Suppressor macrophage (primary cell): ENCODE results near the gene CDC14B.
"Not testable (repeated sequence)": the region's sequence is repeated elsewhere in the genome, so short reads cannot be mapped to it uniquely, and the experiment has no call there.

Experiments used
- DNase-seq, 4 experiments: peaks; one replicate each; pipeline ENCODE4 v3.0.0-alpha.2; 2020 to 2022

The CDC14B gene

DNA sequence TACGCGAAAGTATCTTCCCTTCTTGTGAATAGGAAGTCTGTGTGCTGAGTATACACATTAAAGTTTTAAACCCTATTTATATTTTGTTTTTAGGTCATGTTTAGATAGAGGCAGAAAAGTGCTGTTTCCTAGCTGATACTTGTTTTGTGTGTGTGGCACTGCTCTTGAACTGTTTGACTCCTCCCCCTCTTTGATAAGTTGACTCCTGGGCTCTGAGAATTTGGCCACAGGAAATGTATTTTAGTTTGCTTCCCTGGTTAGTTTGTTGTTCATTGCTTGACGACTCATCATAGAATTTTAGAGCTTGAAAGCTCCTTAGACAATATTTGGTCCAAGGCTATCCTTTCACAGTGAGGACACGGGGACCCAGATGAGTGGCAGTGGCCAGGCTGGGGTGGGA lies 2.0 kb upstream of the CDC14B start:
- no peak for DNase-seq

DNA sequence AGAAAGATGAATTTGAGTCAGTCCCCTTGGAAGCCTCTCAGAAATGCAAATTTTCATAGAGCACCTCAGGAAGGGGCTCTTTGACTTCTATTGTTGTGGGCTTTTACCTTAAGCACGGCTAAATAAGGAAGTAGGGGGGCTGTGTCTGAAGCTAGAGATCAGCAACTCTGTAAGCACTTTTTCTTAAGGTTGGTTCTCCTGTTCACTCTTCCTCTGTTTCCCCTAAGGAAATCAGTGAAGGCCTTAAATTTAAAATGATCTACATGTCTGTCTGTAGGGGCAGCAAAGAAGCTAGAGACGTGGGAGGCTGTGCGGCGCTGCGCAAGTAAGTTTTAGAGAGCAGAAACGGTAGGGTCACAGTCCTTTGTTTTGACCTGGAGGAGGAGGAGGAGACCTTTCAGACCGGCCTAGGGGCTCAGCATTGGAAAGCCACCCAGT lies 1.2 kb upstream of the CDC14B start:
- no peak for DNase-seq

DNA sequence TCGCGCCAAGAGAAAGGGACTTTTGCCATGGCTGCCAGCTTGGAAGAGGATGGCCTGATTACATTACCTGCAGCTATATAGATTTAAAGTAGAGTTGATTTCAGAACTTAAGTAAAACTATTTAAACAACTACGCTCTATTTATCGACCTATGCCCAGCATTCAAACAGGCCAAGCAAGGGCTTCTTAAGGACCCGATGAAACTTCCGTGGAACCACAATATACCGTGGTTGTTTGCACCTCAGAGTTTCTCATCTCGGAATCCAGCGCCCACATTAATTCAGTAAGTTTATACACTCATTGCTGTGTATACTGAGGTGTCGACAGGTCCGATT lies 505 bp upstream of the CDC14B start:
- DNase-seq = no peak

DNA sequence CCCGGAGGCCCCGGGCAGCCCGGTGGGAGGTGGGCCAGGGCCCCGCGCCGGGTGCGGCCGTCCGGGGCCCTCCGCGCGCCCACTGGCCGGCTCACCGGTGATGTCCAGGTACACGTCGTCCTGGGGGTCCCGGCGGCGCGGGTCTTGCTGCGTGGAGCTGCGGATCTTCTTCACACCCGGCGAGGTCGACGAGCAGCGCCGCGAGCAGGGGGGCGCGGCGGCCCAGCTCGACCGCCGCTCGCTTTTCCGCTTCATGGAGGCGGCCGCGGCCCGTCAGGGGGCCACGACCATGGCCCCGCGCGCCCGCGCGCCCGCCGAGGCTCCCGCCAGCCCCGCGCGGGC lies 548 bp downstream of the CDC14B start:
- no peak for DNase-seq

DNA sequence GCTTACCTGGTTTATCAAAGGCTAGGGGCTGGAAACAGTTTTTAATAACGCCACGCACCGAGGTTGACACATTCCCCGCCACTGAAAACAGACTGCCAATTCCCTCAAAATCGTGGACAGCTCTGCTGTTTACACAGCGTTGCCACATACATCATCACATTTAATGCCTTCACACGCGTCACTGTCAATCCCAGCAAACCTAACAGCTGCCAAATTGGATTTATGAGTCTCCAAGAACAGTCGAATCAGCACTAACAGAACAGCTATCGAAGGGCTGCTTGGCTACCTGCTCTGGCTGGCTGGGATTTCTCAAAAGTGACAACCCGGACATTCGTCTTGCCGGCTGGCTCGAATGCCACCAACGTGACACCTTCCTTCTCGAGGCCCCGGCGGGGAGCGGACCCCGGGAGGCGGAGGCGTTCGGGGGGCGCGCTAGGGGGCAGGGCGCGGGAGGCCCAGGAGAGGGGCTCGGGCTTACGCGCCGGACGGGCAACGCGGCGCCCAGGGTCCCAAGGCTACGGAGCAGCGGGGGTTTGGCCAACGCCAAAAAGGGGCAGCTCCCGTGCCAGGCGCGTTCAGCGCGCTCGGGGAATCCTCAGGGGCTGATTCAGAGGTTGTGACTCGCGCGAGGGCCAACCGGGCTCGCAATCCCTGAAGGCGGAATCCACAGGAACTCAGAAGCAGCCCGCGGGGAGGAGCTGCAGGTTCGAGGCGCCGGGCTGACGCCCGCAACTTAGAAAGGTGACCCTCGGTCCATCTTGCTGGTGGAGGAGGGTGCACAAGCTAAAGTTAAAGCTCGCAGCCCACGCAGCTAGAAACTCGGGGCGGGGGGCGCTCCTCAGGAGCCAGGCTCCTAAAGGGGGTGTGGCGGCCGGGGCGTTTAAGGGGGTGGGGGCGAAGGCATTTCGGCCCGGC lies 1.2 kb downstream of the CDC14B start:
- DNase-seq = peak in 3 of 4 experiments; percentile 25 to 42 (median 36)

DNA sequence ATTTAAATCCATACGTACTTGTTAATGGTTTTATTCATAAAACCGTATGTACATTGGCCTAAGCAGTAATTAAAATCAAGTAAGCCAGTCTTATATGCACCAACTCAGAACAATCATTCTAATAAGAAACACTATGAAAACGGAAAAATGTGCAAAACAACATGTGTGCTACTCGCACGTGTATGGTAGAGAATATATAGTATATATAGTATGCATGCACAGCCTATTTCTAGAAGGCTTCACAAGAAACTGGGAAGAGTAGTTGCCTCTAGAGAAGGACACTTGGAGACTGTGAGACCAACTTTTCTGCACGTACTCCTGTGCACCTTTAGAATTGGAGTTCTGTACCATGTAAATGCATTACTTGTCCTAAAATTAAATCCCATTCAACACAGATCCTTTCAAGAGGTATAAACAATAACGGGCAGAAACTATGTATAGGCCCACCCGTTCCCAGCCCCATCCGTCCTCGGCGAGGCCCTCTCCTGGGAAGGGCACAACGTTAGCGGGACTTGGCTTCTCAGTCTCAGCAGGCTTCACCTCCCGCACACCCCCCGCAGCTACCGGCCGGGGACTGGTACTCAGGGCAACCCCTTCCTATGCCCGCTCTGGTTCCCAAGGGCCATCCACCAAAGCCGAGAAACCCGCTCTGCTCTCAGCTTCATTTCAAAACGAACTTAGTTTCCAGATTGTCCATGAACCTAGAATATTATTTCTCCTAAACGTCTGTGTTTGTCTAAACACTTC lies 2.0 kb downstream of the CDC14B start:
- DNase-seq = no peak

DNA sequence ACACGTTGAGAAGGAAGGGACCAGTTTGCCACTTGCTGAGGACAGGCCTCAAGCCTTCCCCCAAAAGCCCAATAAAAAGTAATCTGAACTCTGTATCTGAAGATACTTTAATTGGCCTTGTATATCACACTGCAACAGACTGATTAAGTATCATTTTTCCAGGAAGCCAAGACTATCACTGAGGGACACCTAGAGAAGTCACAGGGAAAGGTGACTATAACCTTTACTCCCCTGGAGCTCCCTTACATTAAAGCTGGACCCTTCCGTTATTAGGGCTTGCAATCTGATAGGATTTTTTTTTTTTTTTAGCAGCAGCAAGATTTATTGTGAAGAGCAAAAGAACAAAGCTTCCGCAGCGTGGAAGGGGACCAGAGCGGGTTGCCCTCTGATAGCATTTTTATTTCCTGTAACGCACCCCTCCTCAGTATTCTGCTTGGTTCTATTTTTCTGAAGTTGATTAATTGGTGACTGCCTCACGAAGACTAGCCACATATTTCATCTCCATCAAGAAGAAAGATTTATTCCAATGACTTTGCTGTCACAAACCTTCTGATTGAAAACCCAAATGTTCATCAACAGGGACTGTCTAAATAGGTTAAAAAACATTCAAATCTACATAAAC lies 2.7 kb downstream of the CDC14B start:
- DNase-seq = no peak

DNA sequence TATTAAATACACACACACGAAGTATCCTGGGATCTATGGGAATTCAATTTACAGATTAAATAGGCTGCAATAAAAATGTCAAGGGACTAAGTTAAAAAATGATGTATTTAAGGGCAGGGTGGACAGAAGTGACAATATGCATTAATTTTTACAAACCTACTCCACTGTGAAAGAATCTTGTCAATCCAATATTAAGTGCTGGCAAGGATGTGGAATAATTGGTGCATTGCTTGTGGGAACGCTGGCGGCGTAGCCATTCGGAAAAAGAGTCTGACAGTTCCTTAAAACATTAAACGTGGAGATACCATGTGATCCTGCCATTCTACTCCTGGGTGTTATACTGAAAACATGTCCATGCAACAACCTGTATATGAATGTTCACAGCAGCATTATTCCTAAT lies 4.2 kb downstream of the CDC14B start:
- no peak for DNase-seq

DNA sequence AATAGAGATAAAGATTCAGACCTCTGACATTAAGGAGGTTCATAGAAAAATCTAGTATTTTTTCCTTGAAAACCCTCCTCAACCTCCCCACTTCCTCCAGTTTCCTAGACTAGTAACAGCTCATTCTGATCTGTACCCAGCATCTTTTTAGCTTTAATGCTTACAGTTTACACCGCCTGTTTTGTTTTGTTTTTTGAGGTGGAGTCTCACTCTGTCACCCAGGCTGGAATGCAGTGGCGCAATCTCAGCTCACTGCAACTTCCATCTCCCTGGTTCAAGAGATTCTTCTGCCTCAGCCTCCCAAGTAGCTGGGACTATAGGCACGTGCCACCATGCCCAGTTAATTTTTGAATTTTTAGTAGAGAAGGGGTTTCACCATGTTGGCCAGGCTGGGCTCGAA lies 5.0 kb downstream of the CDC14B start:
- DNase-seq = not testable (repeated sequence)

DNA sequence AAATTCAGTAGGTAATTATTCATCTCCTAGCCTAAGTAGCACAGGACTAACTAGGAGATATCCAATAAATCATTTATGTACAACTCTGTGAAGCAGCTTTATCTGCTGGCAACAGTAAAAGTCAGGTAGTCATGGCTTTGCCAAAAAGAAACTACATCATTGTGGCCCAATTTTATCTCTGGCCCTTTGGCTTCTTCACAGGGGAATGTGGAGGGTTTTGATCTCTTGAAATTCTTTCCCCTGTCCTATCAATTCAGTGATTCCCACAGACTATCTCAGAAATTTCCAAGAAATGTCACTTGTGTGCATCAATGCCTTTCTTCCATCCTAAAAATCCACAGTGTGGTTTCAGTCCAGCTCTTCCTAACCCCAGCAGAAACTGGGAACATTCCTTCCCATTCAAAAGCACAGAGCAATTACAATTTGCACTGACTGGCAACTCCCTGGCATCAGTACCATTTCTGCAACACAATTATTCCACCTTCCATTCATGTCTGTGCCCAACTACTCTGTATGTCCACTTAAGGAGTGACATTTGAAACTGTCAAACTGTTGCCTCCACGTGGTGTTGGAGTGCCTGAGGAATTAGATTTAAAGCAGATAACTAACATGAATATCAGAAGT lies 6.6 kb downstream of the CDC14B start:
- DNase-seq = no peak

DNA sequence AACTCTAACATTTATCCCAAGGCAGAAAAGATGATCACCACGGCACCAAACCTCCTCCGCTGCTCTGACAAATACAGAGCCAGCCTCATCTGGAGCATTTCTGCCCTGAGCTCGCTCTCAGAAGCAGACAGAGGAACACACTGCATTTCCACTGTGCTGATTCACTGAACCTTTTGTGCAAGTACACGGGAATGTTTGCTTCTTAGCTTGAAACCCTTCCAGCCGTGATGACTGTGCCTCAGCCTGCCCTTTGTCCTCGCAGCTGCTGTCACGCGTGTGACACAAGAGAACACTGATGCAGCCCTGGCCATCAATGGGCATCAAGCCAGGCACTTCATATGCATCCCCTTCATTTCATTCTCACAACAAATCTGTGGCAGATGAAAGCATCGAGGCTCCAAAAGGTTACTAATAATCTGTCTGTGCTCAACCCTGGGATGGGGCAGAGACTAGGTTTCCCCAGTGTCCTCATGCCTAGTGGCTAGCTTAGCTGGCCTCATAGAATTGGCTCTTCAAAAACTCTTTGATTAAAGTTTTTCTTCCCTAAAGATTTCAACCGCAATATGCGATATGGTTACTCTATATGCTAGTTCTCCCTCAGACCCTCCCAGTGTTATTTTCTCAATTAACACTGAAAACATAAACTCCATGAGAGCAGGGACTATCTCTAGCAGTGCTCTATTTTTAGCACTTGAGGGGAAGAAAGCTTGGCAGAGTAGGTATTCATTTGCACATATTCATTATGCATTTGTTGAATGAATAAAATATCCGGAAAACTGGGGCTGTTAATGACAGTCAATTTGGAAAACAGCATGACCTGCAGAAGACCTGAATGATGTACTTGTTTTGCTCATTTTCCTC lies 7.3 kb downstream of the CDC14B start:
- DNase-seq = no peak

DNA sequence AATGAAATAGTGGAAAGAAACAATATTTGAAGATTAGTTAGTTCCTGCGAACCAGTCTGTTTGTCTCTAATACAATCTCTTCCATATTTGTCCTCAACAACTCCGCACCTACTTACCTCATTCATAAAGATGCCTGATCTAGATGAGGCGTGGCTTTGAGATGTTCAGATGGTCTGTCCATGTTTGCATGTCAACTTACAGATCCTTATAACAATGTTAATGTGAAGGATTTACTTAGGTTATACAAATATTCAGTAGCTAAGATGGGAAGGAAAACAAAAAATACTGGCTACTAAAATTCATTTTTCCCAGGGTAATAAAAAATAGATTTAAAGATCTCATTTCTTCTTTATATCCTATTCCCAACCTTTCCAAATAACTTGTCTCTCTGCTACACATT lies 8.3 kb downstream of the CDC14B start:
- DNase-seq = no peak

DNA sequence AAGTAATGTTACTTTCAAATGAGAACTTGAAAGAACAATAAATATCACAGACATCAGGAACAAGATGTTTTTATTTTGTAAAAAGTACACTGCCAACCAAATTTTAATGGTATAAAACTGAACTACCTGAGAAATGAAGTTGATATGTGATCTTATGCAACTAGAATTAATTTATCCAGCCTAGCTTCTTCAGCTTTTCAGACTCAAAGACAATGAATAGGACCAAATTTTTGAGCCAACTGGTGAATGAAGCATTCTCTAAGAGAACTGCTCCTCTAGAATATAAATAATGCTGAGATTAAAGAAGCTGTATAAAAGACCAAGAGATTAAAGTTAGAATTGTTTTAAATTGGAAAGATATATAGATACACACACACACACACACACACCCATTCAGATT lies 9.9 kb downstream of the CDC14B start:
- no peak for DNase-seq

DNA sequence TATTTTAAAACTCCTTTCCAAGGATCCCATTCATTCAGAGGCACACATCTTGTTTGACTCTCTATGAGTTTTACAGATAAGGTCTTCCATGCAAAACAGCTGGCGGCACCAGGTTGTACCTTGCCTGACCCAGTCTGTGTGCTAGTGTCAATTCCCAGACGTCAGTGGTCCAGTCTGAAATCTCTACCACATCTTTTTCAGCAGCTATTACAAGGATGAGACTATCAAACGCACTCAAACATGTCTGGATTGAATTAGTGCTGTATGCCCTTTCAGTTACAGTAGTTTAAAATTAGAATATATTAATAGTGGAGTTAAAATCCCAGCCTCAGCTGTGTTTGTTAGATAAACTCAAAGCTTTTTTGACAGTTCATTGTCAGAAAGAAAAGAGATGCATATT lies 11.7 kb downstream of the CDC14B start:
- no peak for DNase-seq

DNA sequence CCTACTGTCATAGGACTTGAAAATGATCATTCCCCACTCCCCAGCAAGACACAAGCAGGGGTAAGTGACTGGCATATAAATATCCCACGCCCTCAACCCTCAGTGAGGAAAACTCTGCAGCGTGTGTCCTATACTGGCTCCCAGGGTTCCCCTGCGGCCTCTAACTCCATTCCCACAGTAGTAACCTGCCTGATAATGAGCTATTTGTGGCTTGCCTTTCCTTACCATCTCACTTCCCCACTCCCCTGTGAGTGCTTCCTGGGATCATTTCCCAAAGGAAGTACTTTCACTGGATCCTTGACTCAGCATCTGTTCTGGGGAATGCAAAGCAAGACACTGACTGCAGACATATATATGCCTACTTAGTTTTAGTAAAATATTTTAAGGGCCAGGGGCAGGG lies 14.3 kb downstream of the CDC14B start:
- no peak for DNase-seq

DNA sequence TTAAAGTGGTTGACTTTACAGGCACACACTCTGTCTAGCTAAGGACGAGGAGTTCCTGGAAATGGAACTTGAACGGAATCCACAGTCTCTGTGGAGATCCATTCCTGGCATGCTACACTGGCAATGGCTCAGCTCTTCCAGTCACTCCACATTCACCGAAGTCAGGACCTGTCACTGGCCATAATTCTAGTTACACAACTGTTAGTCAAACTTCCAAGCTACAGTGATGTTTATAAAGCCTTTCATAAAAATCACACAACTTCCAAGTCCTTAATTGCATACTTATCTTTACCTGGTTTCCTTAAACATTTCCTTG lies 15.7 kb downstream of the CDC14B start:
- DNase-seq = no peak

DNA sequence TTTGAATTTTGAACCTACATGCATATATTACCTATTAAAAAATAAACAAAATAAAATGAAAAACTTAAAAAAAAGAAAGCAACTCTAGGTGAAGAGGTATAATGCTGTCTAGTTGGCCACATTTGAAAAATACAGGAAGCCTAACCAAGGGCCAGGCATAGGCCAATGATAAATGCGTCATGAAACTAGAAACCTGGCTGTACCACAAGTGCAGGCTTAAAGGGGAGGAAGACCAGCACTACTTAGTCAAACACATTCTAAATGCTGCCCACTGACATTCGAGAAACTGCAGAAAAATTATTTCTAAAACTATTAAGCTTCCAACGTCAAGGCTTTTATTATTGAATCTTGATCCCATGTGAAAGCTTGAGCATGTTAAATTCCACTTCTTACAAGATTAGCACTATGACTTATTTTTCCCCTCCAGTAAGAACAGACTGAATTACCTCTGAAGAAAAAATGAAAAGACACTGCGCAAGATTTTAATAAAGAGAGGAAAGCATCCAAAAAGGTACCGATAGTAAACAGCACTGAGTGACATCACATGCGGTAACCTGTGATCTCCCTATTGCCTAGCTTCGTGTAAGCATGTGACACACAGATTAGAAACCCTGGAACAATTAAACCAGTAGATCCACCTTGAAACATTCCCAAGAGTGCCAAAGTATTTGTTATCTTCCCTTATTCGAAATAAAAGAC lies 16.2 kb downstream of the CDC14B start:
- no peak for DNase-seq

DNA sequence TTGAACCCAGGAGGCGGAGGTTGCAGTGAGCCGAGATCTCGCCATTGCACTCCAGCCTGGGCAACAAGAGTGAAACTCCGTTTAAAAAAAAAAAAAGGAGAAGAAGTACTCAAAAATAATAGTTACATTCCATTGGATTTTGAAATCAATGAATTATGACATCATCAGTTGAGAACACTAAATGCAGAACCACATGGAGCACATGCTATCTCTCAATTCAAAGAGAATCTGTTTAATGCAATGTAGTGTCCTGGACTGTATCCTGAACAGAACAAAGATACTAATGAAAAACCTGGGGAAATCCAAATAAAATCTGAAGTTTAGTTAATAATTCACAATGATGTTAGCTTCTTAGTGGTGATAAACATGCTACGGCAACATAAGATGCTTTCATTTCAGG lies 20.3 kb downstream of the CDC14B start:
- peak in 2 of 4 experiments; percentile 40 to 64 for DNase-seq

DNA sequence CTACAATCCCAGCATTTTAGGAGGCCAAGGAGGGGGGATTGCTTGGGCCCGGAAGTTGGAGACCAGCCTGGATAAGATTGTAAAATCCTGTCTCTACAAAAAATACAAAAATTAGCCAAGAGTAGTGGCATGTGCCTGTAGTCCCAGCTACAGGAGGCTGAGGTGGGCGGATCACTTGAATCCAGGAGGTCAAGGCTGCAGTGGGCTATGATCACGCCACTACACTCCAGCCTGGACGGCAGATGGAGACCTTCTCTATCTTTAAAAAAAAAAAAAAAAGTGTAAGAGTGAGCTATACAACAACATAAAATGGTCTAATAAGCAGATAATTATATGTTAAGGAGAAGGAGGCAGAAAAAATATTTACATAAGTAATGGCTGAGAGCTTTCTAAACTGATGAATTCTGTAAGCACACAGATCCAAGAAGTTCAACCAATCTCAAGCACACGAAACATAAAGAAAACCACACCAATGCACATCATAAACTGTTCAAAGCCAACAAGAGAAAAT lies 23.0 kb downstream of the CDC14B start:
- no peak for DNase-seq

DNA sequence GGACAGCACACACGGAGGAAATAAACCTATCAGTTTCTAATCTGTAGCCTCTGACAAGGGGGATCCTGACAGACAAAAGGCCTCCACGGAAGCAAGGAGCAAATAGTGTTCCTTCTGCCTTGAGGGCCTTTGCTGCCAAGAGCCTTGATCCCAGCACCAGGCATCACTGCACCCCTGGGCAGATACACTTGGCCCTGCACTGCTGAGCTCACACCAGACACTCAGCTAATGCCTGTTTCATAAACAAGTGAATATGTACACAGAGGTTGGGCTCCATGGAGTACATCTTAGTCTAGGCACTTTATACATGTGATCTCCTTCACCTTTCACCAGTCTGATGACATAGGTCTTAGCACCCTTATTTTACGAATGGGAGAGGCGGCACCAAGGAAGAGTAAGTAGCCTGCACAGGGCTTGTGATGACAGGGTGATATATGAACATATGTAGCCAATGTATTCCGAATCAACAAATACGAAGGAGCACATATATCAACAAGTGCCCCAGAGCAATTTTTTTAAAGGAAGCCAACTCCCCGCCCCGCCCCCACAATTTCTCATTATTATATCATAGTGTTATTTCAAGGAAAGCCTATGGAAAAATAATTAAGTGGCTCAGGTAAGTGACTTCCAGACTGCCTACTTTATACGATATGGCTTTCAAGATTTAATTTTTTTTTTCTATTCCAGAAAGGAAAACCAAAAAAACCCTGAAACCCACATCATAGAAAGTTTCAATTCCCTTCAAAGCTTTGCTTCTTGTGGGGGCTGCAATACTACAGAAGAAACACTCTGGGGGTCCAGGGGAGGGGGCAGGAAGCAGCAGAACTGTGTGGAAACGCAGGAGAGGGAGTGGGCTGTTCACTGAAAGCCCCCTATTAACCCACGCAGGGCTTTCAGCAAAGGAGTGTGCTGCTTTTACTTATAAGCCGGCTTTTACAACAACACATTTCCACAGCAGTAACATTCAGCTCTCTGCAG lies 32.0 kb downstream of the CDC14B start:
- no peak for DNase-seq
